Inferior parietal cortex (tissue), 1 donor: ENCODE results near the gene TIMP3.
A peak's percentile ranks its signal among the peaks of the same experiment; 100 is the strongest.
"Not testable (repeated sequence)": the region's sequence is repeated elsewhere in the genome, so short reads cannot be mapped to it uniquely, and the experiment has no call there.

ENCODE experiments used
- DNase-seq: peaks from one replicate; pipeline ENCODE4 v3.0.0-alpha.2; 2016; ENCODE audit errors: extremely low spot score

Gene TIMP3

GRCh38 chr22:32854351-32854804 is 52.9 kb downstream of the TIMP3 start:
- no peak for DNase-seq

DNA sequence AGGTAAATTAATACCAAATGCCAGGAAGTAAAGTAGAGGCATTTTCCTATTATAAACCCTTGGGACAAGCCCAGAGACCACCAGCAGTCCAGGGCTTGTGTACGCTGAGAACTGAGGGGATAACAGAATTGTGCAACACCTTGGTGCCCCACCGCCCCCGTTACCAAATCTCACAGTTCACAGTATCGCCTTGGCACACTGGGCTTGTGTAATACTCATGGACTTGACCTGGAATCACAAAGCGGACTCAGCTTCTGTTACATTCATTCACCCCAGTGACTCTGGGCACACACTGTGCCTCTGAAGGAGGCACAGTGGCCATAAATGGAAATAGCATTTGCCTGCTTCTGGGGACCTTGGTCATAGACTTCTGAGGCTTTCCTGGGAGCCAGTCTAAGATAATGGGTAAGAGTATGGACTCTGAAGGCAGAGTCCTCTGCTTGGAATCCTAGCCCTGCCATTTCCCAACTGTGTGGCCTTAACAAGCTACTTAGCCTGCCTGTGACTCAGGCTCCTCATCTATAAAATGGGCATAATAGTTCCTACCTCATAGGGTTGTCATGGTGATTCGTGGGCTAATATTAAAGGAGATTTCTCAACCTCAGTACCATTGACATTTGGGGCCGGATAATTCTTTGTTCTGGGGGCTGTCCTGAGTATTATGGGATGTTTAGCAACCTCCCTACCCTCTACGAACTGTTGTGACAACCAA is 53.7 kb downstream of the TIMP3 start:
- DNase-seq: no peak

DNA sequence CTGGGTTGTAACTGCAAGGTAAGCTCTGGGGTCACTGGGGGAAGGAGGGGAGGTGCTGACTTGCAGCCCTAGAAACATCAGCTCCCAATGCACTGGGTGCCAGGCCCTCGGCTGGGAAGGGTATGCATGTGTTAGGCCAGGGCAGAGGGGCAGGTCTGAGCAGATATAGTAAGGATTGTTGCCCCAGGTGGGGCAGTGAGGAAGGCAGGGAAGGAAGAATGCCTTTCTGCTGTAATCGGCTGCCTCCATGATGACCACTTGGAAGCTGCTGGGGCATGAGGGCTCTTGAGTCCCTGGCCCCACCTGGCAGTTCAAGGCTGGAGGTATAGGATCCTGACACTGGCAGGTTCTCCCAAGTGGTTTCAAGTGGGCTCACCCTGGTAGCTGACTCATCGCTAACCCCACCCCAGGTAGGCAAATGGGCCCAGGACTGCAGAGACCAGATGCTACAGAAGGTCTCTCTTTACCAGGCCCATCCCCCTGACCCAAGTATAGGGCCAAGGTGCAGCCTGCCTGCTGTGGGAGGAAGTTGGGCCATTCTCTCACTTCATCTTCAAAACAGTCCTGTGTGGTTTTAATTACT is 56.7 kb downstream of the TIMP3 start:
- DNase-seq: no peak

GRCh38 chr22:32858957-32859356 is 57.5 kb downstream of the TIMP3 start:
- DNase-seq: no peak

- DNase-seq: no peak
Measured at GRCh38 chr22:32859743-32860142, 58.2 kb downstream of the TIMP3 start.

DNA sequence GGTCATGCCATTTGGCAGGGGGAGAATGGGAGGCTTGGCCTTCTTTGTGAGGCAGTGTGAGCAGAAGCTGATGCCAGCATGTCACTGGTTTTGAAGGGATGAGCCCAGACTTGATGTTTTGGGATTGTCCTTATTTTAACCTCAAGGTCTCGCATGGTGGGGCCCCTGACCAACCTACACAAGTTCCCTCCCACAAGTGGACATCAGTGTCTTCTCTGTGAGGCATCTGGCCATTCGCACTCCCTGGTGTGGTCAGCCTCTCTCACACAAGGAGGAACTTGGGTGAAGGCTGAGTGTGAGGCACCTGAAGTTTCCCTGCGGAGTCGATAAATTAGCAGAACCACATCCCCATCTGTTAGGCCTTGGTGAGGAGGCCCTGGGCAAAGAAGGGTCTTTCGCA is 59.8 kb downstream of the TIMP3 start:
- DNase-seq: no peak

DNA sequence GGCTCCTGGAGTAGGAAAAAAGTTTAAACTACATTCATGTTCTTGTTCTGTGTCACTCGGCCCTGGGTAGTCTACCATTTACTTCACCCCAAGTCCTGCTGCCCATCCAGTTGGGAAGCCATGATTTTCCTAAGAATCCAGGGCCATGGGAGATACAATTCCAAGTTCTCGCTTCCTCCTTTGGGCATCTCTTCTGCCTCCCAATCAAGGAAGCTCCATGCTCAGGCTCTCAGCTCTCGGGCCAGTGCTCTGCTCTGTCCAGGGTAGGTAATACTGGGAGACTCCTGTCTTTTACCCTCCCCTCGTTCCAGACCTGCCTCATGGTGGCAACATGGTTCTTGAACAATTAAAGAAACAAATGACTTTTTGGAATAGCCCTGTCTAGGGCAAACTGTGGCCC is 60.6 kb downstream of the TIMP3 start:
- no peak for DNase-seq

- DNase-seq: no peak
Measured at GRCh38 chr22:32862936-32863661, 61.6 kb downstream of the TIMP3 start.

GRCh38 chr22:32864041-32864440 is 62.5 kb downstream of the TIMP3 start:
- DNase-seq: no peak

DNA sequence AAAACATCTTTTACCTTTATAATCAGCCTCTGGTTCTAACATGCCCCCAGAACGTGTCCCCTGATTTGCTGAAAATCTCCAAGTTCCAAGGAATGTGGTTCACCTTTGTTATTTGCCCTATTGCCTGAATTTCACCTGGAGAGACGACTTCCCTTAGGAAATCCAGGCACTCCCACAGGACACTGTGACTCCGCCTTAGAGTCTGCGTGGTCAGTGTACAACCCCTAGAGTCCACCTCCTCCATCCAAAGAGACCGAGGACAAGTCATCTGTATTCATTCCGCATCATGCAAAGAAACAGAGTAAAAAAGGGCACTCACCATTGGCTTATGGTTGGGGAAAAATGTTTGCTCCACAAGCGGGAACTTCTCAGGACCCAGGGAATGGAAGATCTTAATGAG is 63.1 kb downstream of the TIMP3 start:
- no peak for DNase-seq

DNA sequence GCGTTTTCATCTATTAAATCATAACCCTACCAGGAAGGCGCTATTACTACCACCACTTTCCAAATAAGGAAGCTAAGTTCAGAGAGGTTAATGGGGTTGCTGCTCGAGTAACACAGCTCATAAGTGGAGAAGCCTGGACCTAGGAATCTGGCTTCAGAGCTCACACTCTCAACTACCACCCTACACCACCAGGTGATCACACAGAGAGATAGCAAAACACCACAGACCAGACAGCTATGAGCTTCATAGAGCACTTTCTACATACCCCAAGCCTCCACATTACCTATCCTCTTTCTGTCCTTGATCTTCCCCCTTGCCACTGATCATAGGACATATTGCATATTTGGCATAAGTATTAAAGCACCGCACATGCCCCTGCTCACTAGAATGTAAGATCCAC is 65.4 kb downstream of the TIMP3 start:
- DNase-seq: no peak

DNA sequence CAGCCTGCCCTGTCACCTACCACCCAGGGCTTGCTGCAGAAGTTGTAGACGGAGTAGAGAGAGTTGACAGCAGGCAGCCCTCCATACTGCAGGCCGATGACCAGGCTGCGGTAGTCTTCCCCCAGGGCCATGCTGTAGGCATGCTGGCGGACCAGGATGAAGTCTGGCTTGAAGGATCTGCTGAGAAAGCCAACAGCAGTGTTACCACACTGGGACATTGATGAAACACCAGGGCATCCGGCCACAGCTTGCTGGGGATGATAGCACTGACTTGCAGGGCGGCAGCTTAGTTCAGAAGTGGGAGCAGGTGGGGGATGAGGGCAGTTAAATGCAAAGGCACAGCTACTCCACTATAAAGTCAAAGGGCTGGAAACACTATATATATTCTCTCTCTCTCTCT is 67.4 kb downstream of the TIMP3 start:
- no peak for DNase-seq

DNA sequence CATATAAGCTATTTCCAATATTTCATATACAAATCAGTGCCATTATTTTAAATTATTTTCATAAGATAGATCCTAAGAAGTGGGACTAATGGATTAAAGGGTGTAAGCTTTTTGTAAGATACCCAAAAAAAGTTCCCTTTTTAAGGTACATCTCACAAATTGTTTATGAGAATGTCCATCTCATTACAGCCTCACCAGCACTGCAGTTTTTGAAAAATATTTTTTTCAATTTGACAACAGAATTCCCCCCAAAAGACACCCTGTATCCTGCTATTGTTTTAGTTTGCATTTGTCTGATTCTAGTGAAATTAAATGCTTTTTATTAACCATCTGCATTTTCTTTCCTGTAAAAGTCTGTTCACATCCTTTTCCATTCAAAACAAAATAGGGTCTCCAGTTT is 69.0 kb downstream of the TIMP3 start:
- no peak for DNase-seq

- DNase-seq: not testable (repeated sequence)
Measured at GRCh38 chr22:32873604-32874003, 72.1 kb downstream of the TIMP3 start.

DNA sequence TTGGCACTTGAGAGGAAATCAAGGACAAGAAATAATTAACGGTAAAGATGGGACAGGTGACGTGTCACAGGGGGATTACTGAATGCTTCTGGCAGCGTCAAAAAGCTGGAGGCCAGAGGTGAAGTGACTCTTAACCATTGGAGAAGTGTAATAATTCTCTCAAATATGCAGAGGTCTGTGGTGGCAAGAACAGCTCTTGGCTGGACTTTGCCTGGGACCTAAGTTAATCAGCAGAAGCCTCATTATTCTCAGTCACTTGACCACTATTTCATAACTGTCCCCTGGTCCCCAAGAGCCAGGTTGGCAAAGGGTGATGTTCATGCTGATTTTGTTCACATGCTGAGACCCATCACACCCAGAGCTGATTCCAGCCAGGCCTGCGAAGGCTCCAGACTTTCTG is 72.9 kb downstream of the TIMP3 start:
- no peak for DNase-seq

GRCh38 chr22:32874976-32875375 is 73.5 kb downstream of the TIMP3 start:
- no peak for DNase-seq

DNA sequence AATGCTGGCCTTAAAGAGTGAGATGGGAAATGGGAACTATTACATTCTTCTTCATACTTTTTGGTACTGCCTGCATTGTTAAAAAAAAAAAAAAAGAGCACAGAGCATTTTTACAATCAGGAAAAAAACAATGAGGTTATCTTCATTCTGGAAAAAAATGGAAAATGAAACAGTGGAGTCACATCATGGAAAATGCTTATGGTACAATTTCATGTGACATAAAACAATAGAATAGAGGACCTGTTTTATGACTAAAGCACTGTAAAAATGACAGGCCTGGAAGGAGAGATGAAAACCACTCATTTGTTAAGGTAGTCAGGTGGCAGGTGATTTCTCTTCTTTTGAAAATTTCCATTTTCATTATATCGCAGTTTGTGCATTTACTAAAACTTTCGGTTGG is 75.0 kb downstream of the TIMP3 start:
- DNase-seq: no peak

GRCh38 chr22:32877196-32877595 is 75.7 kb downstream of the TIMP3 start:
- no peak for DNase-seq

- no peak for DNase-seq
Measured at GRCh38 chr22:32879550-32879949, 78.0 kb downstream of the TIMP3 start.

- no peak for DNase-seq
Measured at GRCh38 chr22:32880061-32880460, 78.6 kb downstream of the TIMP3 start.

DNA sequence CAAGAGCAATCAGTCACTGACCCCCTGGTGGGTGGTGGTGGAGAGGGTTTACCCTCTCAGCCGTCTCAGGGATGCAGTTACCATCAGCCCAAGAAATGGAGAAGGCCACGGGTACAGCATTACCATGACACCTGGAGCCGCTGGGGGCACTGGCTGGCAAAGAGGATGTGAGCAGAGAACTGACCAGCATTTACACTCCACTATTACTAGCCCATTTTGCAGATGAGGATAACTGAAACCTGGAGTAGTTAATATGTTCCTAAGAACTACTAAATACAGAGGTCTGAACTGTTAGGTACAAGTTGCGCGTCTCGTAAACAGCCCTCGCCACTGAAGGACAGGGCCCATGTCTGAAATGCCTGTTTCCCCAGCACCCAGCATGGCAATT is 79.0 kb downstream of the TIMP3 start:
- DNase-seq: no peak

DNA sequence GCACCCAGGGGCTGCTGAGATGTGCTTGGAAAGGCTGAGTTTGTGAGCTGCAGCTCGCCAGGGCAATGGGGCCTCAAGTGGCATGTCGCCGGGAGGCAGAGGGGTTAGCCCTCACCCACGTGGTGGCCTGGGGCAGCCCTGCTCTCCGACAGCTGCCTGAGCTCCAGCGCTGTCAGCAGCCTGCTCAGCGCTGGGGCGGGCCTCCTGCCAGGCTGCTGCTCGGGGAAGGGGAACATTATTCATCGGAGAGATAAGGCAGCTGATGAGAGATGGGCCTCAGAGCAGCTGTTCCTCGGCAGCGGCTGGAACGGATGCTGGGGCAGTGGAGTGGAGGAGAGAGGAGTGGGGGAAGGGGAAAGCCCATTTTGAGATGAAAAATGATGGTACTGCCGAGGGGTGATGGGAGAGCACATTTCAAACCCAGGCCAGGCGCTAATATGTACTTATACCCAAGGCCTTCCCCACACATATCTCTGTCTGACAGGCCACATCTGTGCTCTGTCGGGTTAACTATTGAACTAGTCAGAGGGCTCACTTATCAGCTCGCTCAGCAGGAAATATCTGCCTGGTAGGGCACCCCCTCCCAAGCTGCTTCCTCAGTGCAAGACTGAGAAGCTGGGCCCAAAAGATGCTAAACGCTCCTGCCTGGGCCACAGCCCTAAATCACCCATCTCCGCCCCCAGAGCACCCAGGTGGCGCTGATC is 79.5 kb downstream of the TIMP3 start:
- peak; percentile 22 for DNase-seq

GRCh38 chr22:32882360-32882755 is 80.9 kb downstream of the TIMP3 start:
- DNase-seq: no peak
